ENCODE data around the gene PHOSPHO2. TPM values are rescaled to one million over a fixed set of nuclear protein-coding genes. Genes with fewer than 3 reads are reported as not detected.

PHOSPHO2 gene
- total RNA-seq (2022; extraction: Qiagen RNA extraction; ENCODE audit: low read depth): 2.7 to 3.4 TPM (median 2.9 TPM) in 5 replicates

GRCh38 chr2:169694113-169694893 lies at the start of gene PHOSPHO2, which contains the start of gene CFAP210:
Gene PHOSPHO2, plus strand, starts transcription at chr2:169694469. Its CDS starts 6,503 bp downstream, at chr2:169700972.
Gene CFAP210, minus strand, starts transcription at chr2:169694405. Its CDS starts 78 bp downstream, at chr2:169694327.

Other genes with a start within 250 kb of the PHOSPHO2 start
- 5.6 to 6.3 TPM (median 6.0 TPM) in 5 replicates for gene BBS5, start 215.0 kb upstream of the PHOSPHO2 start, total RNA-seq (2022; extraction: Qiagen RNA extraction; ENCODE audit: low read depth)
- 0.14 to 0.20 TPM (median 0.17 TPM) in 5 replicates for gene KLHL41, start 184.8 kb upstream of the PHOSPHO2 start, total RNA-seq (2022; extraction: Qiagen RNA extraction; ENCODE audit: low read depth)
- 16.8 to 27.0 TPM (median 26.2 TPM) in 5 replicates for gene FASTKD1, start 120.6 kb upstream of the PHOSPHO2 start, total RNA-seq (2022; extraction: Qiagen RNA extraction; ENCODE audit: low read depth)
- gene PPIG, start 110.1 kb upstream of the PHOSPHO2 start, total RNA-seq (2022; extraction: Qiagen RNA extraction; ENCODE audit: low read depth): 36.3 to 46.2 TPM (median 44.9 TPM) in 5 replicates
- gene CFAP210, start 64 bp upstream of the PHOSPHO2 start, total RNA-seq (2022; extraction: Qiagen RNA extraction; ENCODE audit: low read depth): 0.19 to 0.74 TPM (median 0.33 TPM) in 5 replicates
- 6.3 to 9.9 TPM (median 9.4 TPM) in 5 replicates for gene KLHL23, start 39.4 kb downstream of the PHOSPHO2 start, total RNA-seq (2022; extraction: Qiagen RNA extraction; ENCODE audit: low read depth)
- 134 to 157 TPM (median 146 TPM) in 5 replicates for gene SSB, start 104.4 kb downstream of the PHOSPHO2 start, total RNA-seq (2022; extraction: Qiagen RNA extraction; ENCODE audit: low read depth)
- 61.8 to 86.8 TPM (median 65.0 TPM) in 5 replicates for gene METTL5, start 130.4 kb downstream of the PHOSPHO2 start, total RNA-seq (2022; extraction: Qiagen RNA extraction; ENCODE audit: low read depth)
- gene UBR3, start 133.0 kb downstream of the PHOSPHO2 start, total RNA-seq (2022; extraction: Qiagen RNA extraction; ENCODE audit: low read depth): 9.4 to 14.0 TPM (median 11.8 TPM) in 5 replicates